LNCaP clone FGC (cell line): ENCODE results near the gene ZBTB14.

Experiments
- DNase-seq: peaks from one replicate; pipeline ENCODE4 v3.0.0-alpha.2; 2011; ENCODE audit warnings: low read depth
- H3K4me3 ChIP-seq: 2 replicates; pipeline ENCODE4 v1.5.1; 2011; ENCODE audit warnings: mild to moderate bottlenecking, low read depth, low read length, control low read depth
- CTCF ChIP-seq: IDR thresholded peaks from 2 replicates; pipeline ENCODE4 v1.5.1; 2012; ENCODE audit warnings: mild to moderate bottlenecking; ENCODE audit not compliant: control insufficient read depth, insufficient read depth; ENCODE audit errors: extremely low read depth

Gene ZBTB14

GRCh38 chr18:5298156-5298852 is 2.8 kb upstream of the ZBTB14 start:
- TF ChIP-seq CTCF: no peak
- no peak overlapping the region for H3K4me3 ChIP-seq
- no peak for DNase-seq

GRCh38 chr18:5297597-5297996 is 2.1 kb upstream of the ZBTB14 start:
- no peak for DNase-seq
- no peak for TF ChIP-seq CTCF
- no peak overlapping the region for H3K4me3 ChIP-seq

- no peak for TF ChIP-seq CTCF
- peak overlapping the region; percentile 67 for H3K4me3 ChIP-seq
- peak; percentile 51 for DNase-seq
Measured at GRCh38 chr18:5296706-5297320, 1.3 kb upstream of the ZBTB14 start.

GRCh38 chr18:5295981-5296705 is 617 bp upstream of the ZBTB14 start:
- H3K4me3 ChIP-seq: peak overlapping the region; percentile 67
- DNase-seq: peak; percentile 86
- TF ChIP-seq CTCF: no peak

- peak; percentile 14 for DNase-seq
- H3K4me3 ChIP-seq: peak overlapping the region; percentile 74
- no peak for TF ChIP-seq CTCF
Measured at GRCh38 chr18:5294457-5295230, 882 bp downstream of the ZBTB14 start.

- peak overlapping the region; percentile 74 for H3K4me3 ChIP-seq
- TF ChIP-seq CTCF: no peak
- no peak for DNase-seq
Measured at GRCh38 chr18:5294113-5294456, 1.4 kb downstream of the ZBTB14 start.
